Measurements from ENCODE around the gene DGAT2.
"Not testable (repeated sequence)": the region's sequence is repeated elsewhere in the genome, so short reads cannot be mapped to it uniquely, and the experiment has no call there.

DNA sequence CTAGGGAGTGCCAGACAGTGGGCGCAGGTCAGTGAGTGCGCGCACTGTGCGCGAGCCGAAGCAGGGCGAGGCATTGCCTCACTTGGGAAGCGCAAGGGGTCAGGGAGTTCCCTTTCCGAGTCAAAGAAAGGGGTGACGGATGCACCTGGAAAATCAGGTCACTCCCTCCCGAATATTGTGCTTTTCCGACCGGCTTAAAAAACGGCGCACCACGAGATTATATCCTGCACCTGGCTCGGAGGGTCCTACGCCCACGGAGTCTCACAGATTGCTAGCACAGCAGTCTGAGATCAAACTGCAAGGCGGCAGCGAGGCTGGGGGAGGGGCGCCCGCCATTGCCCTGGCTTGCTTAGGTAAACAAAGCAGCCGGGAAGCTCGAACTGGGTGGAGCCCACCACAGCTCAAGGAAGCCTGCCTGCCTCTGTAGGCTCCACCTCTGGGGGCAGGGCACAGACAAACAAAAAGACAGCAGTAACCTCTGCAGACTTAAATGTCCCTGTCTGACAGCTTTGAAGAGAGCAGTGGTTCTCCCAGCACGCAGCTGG, 19.8 kb upstream of the DGAT2 start:
- TF ChIP-seq POLR2AphosphoS5, POLR2A, EP300 (IDR thresholded peaks at IDR 0.05): not testable (repeated sequence)
- TF ChIP-seq, protein P1, sequence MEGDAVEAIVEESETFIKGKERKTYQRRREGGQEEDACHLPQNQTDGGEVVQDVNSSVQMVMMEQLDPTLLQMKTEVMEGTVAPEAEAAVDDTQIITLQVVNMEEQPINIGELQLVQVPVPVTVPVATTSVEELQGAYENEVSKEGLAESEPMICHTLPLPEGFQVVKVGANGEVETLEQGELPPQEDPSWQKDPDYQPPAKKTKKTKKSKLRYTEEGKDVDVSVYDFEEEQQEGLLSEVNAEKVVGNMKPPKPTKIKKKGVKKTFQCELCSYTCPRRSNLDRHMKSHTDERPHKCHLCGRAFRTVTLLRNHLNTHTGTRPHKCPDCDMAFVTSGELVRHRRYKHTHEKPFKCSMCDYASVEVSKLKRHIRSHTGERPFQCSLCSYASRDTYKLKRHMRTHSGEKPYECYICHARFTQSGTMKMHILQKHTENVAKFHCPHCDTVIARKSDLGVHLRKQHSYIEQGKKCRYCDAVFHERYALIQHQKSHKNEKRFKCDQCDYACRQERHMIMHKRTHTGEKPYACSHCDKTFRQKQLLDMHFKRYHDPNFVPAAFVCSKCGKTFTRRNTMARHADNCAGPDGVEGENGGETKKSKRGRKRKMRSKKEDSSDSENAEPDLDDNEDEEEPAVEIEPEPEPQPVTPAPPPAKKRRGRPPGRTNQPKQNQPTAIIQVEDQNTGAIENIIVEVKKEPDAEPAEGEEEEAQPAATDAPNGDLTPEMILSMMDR (IDR thresholded peaks at IDR 0.05) = not testable (repeated sequence)

All from suprapubic skin (tissue), 4 donors.